Measurements from ENCODE around the gene UBP1.
"Not testable (repeated sequence)": the region's sequence is repeated elsewhere in the genome, so short reads cannot be mapped to it uniquely, and the experiment has no call there.

Gene UBP1

GRCh38 chr3:33339758-33340157 lies 100.4 kb downstream of the UBP1 start:
- no peak for DNase-seq (ENCODE audit: low spot score)
- no peak for TF ChIP-seq CTCF (IDR thresholded peaks at IDR 0.05; ENCODE audit: borderline replicate concordance, control extremely low read depth, extremely low read depth, insufficient read depth, missing control alignments)
- in situ Hi-C loops (cut with MboI; ENCODE audit: low sequenced_read_pairs, unreplicated experiment), result no loop called here

GRCh38 chr3:33338936-33339465 lies 101.2 kb downstream of the UBP1 start:
- in situ Hi-C loops (cut with MboI; ENCODE audit: low sequenced_read_pairs, unreplicated experiment); DNase-seq (ENCODE audit: low spot score): not testable (repeated sequence)
